Sigmoid colon (tissue), 4 donors: ENCODE results near the gene CACNB1.

Experiments
- EP300 ChIP-seq, 4 donors: sonication (generic); formaldehyde crosslinking; IDR thresholded peaks; one replicate each; pipeline ENCODE4 v1.6.1; 2017; ENCODE audit warnings: antibody characterized with exemption in 4 of 4
- POLR2AphosphoS5 ChIP-seq, 4 donors: sonication (generic); formaldehyde crosslinking; IDR thresholded peaks; one replicate each; pipeline ENCODE4 v1.6.1; 2017; ENCODE audit warnings: antibody characterized with exemption in 4 of 4
- TF ChIP-seq, protein P1 (sequence below), 4 experiments: fragments of 450-650 bp in 3 of 4; fragments of 200-600 bp in 1 of 4; IDR thresholded peaks; one replicate each; pipeline ENCODE4 v1.5.1; 2016 to 2019; ENCODE audit warnings: antibody characterized with exemption in 4 of 4, mild to moderate bottlenecking in 3 of 4, moderate library complexity in 2 of 4

DNA sequence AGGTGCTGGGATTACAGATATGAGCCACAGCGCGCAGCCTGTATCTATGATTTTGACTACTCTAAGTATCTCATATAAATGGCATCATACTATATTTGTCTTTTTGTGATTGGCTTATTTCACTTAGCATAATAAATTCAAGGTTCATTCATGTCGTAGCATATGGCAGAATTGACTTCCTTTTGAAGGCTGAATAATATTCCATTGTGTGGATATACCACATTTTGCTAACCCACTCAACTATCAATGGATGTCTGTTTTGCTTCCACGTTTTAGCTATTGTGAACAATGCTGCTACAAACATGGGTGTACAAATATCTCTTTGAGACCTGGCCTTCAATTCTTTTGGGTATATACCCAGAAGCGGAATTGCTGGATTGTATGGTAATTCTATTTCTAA is 56.2 kb downstream of the CACNB1 start:
- TF ChIP-seq, protein P1, sequence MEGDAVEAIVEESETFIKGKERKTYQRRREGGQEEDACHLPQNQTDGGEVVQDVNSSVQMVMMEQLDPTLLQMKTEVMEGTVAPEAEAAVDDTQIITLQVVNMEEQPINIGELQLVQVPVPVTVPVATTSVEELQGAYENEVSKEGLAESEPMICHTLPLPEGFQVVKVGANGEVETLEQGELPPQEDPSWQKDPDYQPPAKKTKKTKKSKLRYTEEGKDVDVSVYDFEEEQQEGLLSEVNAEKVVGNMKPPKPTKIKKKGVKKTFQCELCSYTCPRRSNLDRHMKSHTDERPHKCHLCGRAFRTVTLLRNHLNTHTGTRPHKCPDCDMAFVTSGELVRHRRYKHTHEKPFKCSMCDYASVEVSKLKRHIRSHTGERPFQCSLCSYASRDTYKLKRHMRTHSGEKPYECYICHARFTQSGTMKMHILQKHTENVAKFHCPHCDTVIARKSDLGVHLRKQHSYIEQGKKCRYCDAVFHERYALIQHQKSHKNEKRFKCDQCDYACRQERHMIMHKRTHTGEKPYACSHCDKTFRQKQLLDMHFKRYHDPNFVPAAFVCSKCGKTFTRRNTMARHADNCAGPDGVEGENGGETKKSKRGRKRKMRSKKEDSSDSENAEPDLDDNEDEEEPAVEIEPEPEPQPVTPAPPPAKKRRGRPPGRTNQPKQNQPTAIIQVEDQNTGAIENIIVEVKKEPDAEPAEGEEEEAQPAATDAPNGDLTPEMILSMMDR (IDR thresholded peaks at IDR 0.05): no peak
- no peak for TF ChIP-seq POLR2AphosphoS5 (IDR thresholded peaks at IDR 0.05)
- TF ChIP-seq EP300 (IDR thresholded peaks at IDR 0.05): no peak
